ENCODE results near the gene CELF2. TPM values are rescaled to one million over a fixed set of nuclear protein-coding genes. Genes with fewer than 3 reads are reported as not detected.

CELF2 gene
- total RNA-seq, 1 donor, result 21.9 TPM

- no peak for DNase-seq (ENCODE audit: low read depth)
- no peak for TF ChIP-seq CTCF (IDR thresholded peaks at IDR 0.05; ENCODE audit: insufficient read depth, low read length)
- H3K4me3 ChIP-seq (ENCODE audit: low read depth, low read length), result no peak overlapping the region
Observed at GRCh38 chr10:11261687-11262493, 244.2 kb downstream of the CELF2 start.

GRCh38 chr10:11262494-11263345, 245.0 kb downstream of the CELF2 start:
- DNase-seq (ENCODE audit: low read depth), result no peak
- TF ChIP-seq CTCF (IDR thresholded peaks at IDR 0.05; ENCODE audit: insufficient read depth, low read length), result no peak
- no peak overlapping the region for H3K4me3 ChIP-seq (ENCODE audit: low read depth, low read length)

GRCh38 chr10:11263767-11264166, 246.1 kb downstream of the CELF2 start:
- DNase-seq (ENCODE audit: low read depth), result no peak
- TF ChIP-seq CTCF (IDR thresholded peaks at IDR 0.05; ENCODE audit: insufficient read depth, low read length), result no peak
- H3K4me3 ChIP-seq (ENCODE audit: low read depth, low read length), result no peak overlapping the region

- DNase-seq (ENCODE audit: low read depth), result no peak
Observed at GRCh38 chr10:11264296-11265048, 246.8 kb downstream of the CELF2 start.

GRCh38 chr10:11265484-11265883, 247.8 kb downstream of the CELF2 start:
- no peak for TF ChIP-seq CTCF (IDR thresholded peaks at IDR 0.05; ENCODE audit: insufficient read depth, low read length)
- H3K4me3 ChIP-seq (ENCODE audit: low read depth, low read length), result no peak overlapping the region
- no peak for DNase-seq (ENCODE audit: low read depth)

More at GRCh38 chr10:11264296-11265048, 246.8 kb downstream of the CELF2 start:
- H3K4me3 ChIP-seq (ENCODE audit: low read depth, low read length), result no peak overlapping the region
- no peak for TF ChIP-seq CTCF (IDR thresholded peaks at IDR 0.05; ENCODE audit: insufficient read depth, low read length)

- TF ChIP-seq CTCF (IDR thresholded peaks at IDR 0.05; ENCODE audit: insufficient read depth, low read length), result no peak
- H3K4me3 ChIP-seq (ENCODE audit: low read depth, low read length), result no peak overlapping the region
- DNase-seq (ENCODE audit: low read depth), result no peak
Observed at GRCh38 chr10:11266426-11266825, 248.8 kb downstream of the CELF2 start.

All from fibroblast of the aortic adventitia (primary cell).